GM19351 (cell line): ENCODE measurements around the gene ARSH.
"Not testable (repeated sequence)": the region's sequence is repeated elsewhere in the genome, so short reads cannot be mapped to it uniquely, and the experiment has no call there.

ENCODE experiments used
- ATAC-seq: cut with Tn5 transposase; IDR thresholded peaks from one replicate; pipeline ENCODE4 v1.9.1; 2021; ENCODE audit warnings: mild to moderate bottlenecking, moderate library complexity; ENCODE audit not compliant: unreplicated experiment

Gene ARSH

GRCh38 chrX:3029129-3029528, 22.8 kb downstream of the ARSH start:
- no peak for ATAC-seq

GRCh38 chrX:3037218-3037617, 30.9 kb downstream of the ARSH start:
- no peak for ATAC-seq

- no peak for ATAC-seq
Measured at GRCh38 chrX:3044196-3044595, 37.9 kb downstream of the ARSH start.

GRCh38 chrX:3044671-3045070, 38.3 kb downstream of the ARSH start:
- no peak for ATAC-seq

- ATAC-seq, result peak; percentile 72
Measured at GRCh38 chrX:3046253-3047240, 40.2 kb downstream of the ARSH start.

- ATAC-seq, result not testable (repeated sequence)
Measured at GRCh38 chrX:3050523-3051175, 44.3 kb downstream of the ARSH start.

- ATAC-seq, result no peak
Measured at GRCh38 chrX:3052860-3053259, 46.5 kb downstream of the ARSH start.

- ATAC-seq, result no peak
Measured at GRCh38 chrX:3066555-3066954, 60.2 kb downstream of the ARSH start.

- ATAC-seq, result no peak
Measured at GRCh38 chrX:3075959-3076358, 69.6 kb downstream of the ARSH start.

GRCh38 chrX:3076416-3076991, 70.2 kb downstream of the ARSH start:
- ATAC-seq, result no peak
